ENCODE results near the gene NSG1. TPM values are rescaled to one million over a fixed set of nuclear protein-coding genes. Genes with fewer than 3 reads are reported as not detected.

NSG1 gene
- total and polyA plus RNA-seq, 2 donors (not counting 1 experiment from before 2014, with no cell fraction given) = 0.17 to 1.1 TPM

DNA sequence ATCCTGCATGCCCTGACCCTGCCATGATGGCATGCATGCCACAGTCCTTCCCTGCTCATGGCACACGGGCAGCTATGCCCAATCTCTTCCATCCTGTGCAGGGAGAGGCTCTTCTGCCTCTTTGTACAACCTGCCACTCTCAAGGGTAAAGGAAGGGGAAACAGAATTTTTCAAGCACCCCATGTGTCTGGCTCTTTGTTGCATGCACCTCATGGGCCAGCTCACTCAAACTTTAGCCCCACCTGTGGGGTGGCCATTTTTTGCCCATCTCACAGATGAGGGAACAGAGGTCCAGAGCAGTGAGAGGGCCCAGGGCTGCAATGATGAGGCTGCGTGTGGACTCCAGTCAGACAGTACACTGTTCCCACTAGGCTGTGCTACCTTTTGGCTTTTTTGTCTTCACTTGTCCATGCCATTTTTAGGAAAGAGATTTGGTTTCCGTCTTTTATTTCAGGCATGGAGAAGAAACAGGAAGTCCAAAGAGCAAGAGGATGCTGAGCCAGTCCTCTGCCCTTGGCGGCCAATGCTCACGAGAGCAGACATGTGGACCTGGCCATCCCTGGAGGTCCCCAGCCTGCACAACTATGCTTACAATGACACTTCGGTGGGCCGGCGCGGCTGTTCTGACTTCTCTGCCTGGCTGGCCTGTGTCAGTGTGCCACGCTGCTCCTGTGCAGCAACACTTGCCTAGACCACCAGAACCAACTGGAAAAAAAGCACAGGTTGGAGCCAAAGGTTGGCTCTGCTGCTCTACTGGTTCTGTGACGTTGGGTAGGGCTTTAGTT is 45.6 kb downstream of the NSG1 start:
- Histone ChIP-seq H3K79me2 (ENCODE audit: control insufficient read depth, insufficient read depth, low read length) (no peaks in the 10 kb centered on the region), H3K4me2 (ENCODE audit: extremely low read depth, insufficient read depth, low read length) (no peak overlapping the region), H3K4me1 (ENCODE audit: control insufficient read depth, extremely low read depth, insufficient read depth, low read length) (no peaks in the 10 kb centered on the region), H2AFZ (ENCODE audit: low read length) (no peak overlapping the region), H3K27me3 (ENCODE audit: control insufficient read depth, insufficient read depth, low read length) (no peaks in the 10 kb centered on the region), H3K27ac (ENCODE audit: insufficient read depth, low read length) (no peak overlapping the region), H3K9ac (ENCODE audit: insufficient read depth, low read length) (no peak overlapping the region), H3K36me3 (ENCODE audit: control insufficient read depth, insufficient read depth, low read length) (peaks cover 2% of the 10 kb centered on the region), H3K4me3 (replicated peaks in 1 of 4; ENCODE audit: control extremely low read depth in 1 of 4, insufficient read depth in 1 of 4, low read depth in 3 of 4, low read length in 4 of 4) (no peak overlapping the region), H3K9me3 (ENCODE audit: control insufficient read depth, insufficient read depth, low read depth, low read length) (no peaks in the 10 kb centered on the region), H4K20me1 (ENCODE audit: control insufficient read depth, extremely low read depth, insufficient read depth, low read length) (no peaks in the 10 kb centered on the region)
- DNase-seq (ENCODE audit: low read depth in 2 of 2) = no peak
- TF ChIP-seq, protein P1, sequence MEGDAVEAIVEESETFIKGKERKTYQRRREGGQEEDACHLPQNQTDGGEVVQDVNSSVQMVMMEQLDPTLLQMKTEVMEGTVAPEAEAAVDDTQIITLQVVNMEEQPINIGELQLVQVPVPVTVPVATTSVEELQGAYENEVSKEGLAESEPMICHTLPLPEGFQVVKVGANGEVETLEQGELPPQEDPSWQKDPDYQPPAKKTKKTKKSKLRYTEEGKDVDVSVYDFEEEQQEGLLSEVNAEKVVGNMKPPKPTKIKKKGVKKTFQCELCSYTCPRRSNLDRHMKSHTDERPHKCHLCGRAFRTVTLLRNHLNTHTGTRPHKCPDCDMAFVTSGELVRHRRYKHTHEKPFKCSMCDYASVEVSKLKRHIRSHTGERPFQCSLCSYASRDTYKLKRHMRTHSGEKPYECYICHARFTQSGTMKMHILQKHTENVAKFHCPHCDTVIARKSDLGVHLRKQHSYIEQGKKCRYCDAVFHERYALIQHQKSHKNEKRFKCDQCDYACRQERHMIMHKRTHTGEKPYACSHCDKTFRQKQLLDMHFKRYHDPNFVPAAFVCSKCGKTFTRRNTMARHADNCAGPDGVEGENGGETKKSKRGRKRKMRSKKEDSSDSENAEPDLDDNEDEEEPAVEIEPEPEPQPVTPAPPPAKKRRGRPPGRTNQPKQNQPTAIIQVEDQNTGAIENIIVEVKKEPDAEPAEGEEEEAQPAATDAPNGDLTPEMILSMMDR (conservative IDR thresholded peaks at IDR 0.05 in 1 of 2, IDR thresholded peaks at IDR 0.05 in 1 of 2; ENCODE audit: low read depth in 1 of 2, low read length in 2 of 2) = no peak
- no peak for TF ChIP-seq EZH2 (IDR thresholded peaks at IDR 0.05; ENCODE audit: low read length, missing control alignments)

DNA sequence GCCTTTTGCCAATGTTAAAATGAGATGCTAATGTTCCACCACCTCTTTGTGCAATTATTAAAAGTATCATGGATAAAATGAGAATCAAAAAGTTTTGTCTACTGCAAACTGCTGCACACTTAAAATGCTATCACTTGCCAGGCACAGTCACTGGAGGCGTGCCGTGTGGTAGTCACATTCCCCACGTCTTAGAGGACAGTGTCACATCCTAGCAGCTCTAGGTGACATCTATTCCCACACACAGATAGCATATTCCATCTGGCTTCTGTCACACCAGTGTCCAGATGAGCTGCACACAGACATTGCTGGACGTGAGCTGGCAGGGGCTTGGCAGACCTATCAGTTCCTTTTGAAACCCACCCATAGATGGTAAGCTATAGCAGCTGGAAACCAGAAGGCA is 47.0 kb downstream of the NSG1 start:
- Histone ChIP-seq H4K20me1 (ENCODE audit: control insufficient read depth, extremely low read depth, insufficient read depth, low read length) (no peaks in the 10 kb centered on the region), H3K4me1 (ENCODE audit: control insufficient read depth, extremely low read depth, insufficient read depth, low read length) (no peaks in the 10 kb centered on the region), H3K27ac (ENCODE audit: insufficient read depth, low read length) (no peak overlapping the region), H3K4me3 (replicated peaks in 1 of 4; ENCODE audit: control extremely low read depth in 1 of 4, insufficient read depth in 1 of 4, low read depth in 3 of 4, low read length in 4 of 4) (no peak overlapping the region), H3K79me2 (ENCODE audit: control insufficient read depth, insufficient read depth, low read length) (no peaks in the 10 kb centered on the region), H3K36me3 (ENCODE audit: control insufficient read depth, insufficient read depth, low read length) (peaks cover 6% of the 10 kb centered on the region), H2AFZ (ENCODE audit: low read length) (no peak overlapping the region), H3K4me2 (ENCODE audit: extremely low read depth, insufficient read depth, low read length) (no peak overlapping the region), H3K9ac (ENCODE audit: insufficient read depth, low read length) (no peak overlapping the region), H3K9me3 (ENCODE audit: control insufficient read depth, insufficient read depth, low read depth, low read length) (no peaks in the 10 kb centered on the region), H3K27me3 (ENCODE audit: control insufficient read depth, insufficient read depth, low read length) (no peaks in the 10 kb centered on the region)
- TF ChIP-seq, protein P1 (conservative IDR thresholded peaks at IDR 0.05 in 1 of 2, IDR thresholded peaks at IDR 0.05 in 1 of 2; ENCODE audit: low read depth in 1 of 2, low read length in 2 of 2) = no peak
- no peak for TF ChIP-seq EZH2 (IDR thresholded peaks at IDR 0.05; ENCODE audit: low read length, missing control alignments)
- no peak for DNase-seq (ENCODE audit: low read depth in 2 of 2)

DNA sequence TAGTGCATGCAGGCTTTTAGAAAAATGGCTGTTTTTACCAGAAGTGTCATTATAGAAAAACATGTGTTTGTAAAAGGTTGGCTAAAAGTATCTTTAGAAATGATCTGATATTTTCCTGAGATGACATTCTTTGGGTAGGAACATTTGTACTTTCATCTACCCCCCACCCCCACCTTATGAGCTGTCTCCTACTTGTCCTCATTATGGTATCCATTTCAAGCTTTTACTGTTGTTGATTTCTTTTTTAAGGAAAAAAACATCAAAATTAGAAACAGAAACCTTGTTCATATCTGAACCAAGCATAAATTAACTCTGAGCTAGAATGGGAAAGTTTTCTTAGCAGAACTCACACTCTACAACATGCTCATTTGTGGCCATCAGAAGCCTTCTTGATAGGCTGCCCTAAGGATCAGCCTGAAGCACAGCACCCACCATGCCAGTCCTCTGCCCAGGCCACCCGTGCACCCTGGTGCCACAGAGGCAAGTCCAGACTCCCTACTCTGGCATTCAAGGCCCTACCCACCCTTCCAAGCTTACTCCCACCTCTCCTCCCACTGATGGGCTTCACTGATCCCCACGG is 49.4 kb downstream of the NSG1 start:
- no peaks in the 10 kb centered on the region for H3K79me2 ChIP-seq (ENCODE audit: control insufficient read depth, insufficient read depth, low read length)
- no peak for DNase-seq (ENCODE audit: low read depth in 2 of 2)
- TF ChIP-seq, protein P1 (conservative IDR thresholded peaks at IDR 0.05 in 1 of 2, IDR thresholded peaks at IDR 0.05 in 1 of 2; ENCODE audit: low read depth in 1 of 2, low read length in 2 of 2) = no peak
- no peak for TF ChIP-seq EZH2 (IDR thresholded peaks at IDR 0.05; ENCODE audit: low read length, missing control alignments)
- H3K27me3 ChIP-seq (ENCODE audit: control insufficient read depth, insufficient read depth, low read length) = no peaks in the 10 kb centered on the region
- H3K9ac ChIP-seq (ENCODE audit: insufficient read depth, low read length) = no peak overlapping the region
- no peaks in the 10 kb centered on the region for H4K20me1 ChIP-seq (ENCODE audit: control insufficient read depth, extremely low read depth, insufficient read depth, low read length)
- H3K4me3 ChIP-seq (replicated peaks in 1 of 4; ENCODE audit: control extremely low read depth in 1 of 4, insufficient read depth in 1 of 4, low read depth in 3 of 4, low read length in 4 of 4) = no peak overlapping the region
- peaks cover 4% of the 10 kb centered on the region for H3K36me3 ChIP-seq (ENCODE audit: control insufficient read depth, insufficient read depth, low read length)
- no peaks in the 10 kb centered on the region for H3K9me3 ChIP-seq (ENCODE audit: control insufficient read depth, insufficient read depth, low read depth, low read length)
- H3K4me1 ChIP-seq (ENCODE audit: control insufficient read depth, extremely low read depth, insufficient read depth, low read length) = no peaks in the 10 kb centered on the region
- H2AFZ ChIP-seq (ENCODE audit: low read length) = no peak overlapping the region
- H3K27ac ChIP-seq (ENCODE audit: insufficient read depth, low read length) = no peak overlapping the region
- no peak overlapping the region for H3K4me2 ChIP-seq (ENCODE audit: extremely low read depth, insufficient read depth, low read length)

Data from fibroblast of lung (primary cell).